22Rv1 (cell line): ENCODE results near the gene WDFY4.

Experiments
- ZFX ChIP-seq: fragments of 450-650 bp; IDR thresholded peaks from 2 replicates; pipeline ENCODE4 v1.6.1; 2017; ENCODE audit warnings: antibody characterized with exemption, borderline replicate concordance
- TF ChIP-seq, protein P1 (sequence below): fragments of 450-650 bp; IDR thresholded peaks from 2 replicates; pipeline ENCODE4 v1.5.1; 2017; ENCODE audit warnings: mild to moderate bottlenecking

DNA sequence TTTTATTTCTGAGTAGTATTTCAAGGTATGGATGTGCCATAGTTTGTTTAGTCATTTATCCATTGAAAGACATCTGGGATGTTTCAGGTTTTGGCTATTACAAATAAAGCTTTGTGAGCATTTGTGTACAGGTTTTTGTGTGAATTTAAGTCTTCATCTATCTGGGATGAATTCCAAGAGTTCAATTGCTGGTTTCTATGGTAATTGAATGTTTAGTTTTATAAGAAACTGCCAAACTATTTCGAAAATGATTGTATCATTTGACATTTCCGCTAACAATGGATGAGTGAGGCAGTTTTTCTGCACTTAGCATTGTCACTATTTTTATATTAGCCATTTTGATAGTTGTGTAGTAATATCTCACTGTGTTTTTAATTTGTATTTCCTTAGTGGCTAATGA is 99.4 kb downstream of the WDFY4 start:
- TF ChIP-seq, protein P1, sequence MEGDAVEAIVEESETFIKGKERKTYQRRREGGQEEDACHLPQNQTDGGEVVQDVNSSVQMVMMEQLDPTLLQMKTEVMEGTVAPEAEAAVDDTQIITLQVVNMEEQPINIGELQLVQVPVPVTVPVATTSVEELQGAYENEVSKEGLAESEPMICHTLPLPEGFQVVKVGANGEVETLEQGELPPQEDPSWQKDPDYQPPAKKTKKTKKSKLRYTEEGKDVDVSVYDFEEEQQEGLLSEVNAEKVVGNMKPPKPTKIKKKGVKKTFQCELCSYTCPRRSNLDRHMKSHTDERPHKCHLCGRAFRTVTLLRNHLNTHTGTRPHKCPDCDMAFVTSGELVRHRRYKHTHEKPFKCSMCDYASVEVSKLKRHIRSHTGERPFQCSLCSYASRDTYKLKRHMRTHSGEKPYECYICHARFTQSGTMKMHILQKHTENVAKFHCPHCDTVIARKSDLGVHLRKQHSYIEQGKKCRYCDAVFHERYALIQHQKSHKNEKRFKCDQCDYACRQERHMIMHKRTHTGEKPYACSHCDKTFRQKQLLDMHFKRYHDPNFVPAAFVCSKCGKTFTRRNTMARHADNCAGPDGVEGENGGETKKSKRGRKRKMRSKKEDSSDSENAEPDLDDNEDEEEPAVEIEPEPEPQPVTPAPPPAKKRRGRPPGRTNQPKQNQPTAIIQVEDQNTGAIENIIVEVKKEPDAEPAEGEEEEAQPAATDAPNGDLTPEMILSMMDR: no peak
- TF ChIP-seq ZFX: no peak
